Measurements from ENCODE around the gene SDCBP2.

DNA sequence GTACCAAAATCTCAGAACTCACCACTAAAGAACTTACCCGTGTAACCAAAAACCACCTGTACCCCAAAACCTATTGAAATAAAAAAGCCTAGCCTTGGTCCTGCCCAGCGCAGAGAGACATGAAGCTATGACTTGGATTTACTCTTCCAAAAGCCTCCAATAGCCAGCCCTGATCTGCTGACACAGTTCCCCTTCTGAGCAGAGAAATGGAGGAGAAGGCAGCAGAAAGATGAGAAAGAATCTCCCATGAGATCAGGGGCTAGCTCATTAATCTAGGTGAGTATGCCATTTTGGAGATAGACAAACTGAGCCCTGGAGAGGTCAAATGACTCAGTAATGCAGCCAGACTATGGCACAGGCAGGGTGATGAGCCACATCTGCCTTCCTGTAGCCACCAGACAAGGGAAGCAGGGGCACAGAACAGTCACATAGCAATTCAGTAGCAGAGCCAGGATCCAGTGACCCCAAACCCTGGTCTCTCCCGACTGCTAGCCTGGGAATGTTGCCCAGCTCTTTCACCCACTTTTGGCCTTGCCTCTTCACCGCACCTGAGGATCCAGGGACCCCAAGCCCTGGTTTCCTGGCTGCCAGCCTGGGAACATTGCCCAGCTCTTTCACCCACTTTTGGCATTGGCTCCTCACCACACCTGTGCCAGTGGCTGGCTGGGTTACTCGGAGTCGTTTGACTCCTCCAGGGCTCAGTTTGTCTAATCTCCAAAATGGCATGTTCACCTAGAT, 7.2 kb upstream of the SDCBP2 start:
- TF ChIP-seq EZH2phosphoT487 (IDR thresholded peaks at IDR 0.05; ENCODE audit: insufficient read depth, low read depth) (no peak), EZH2 (IDR thresholded peaks at IDR 0.05; ENCODE audit: insufficient read depth, poor library complexity, severe bottlenecking) (no peak)

Data from GM23248 (cell line).